Neuronal stem cell (in vitro differentiated cells): ENCODE measurements around the gene GNPAT.

Source experiments
- DNase-seq: peaks from one replicate; pipeline ENCODE4 v3.0.0-alpha.2; 2013; ENCODE audit warnings: low spot score
- H2AFZ ChIP-seq: one replicate; pipeline ENCODE4 v1.6.1; 2013; ENCODE audit warnings: mild to moderate bottlenecking, low read length, inconsistent platforms
- H2AK5ac ChIP-seq: 2 replicates; pipeline ENCODE4 v1.6.1; 2013; ENCODE audit warnings: low read depth, mild to moderate bottlenecking, inconsistent platforms, low read length, moderate library complexity, mixed read lengths
- H2BK120ac ChIP-seq: 2 replicates; pipeline ENCODE4 v1.6.1; 2013; ENCODE audit warnings: low read depth, mild to moderate bottlenecking, inconsistent platforms, low read length, moderate library complexity, mixed read lengths
- H2BK12ac ChIP-seq: one replicate; pipeline ENCODE4 v1.6.1; 2013; ENCODE audit warnings: low read length, inconsistent platforms
- H2BK15ac ChIP-seq: 2 replicates; pipeline ENCODE4 v1.6.1; 2013; ENCODE audit warnings: mild to moderate bottlenecking, low read length, inconsistent platforms, mixed read lengths
- H2BK5ac ChIP-seq: one replicate; pipeline ENCODE4 v1.6.1; 2013; ENCODE audit warnings: inconsistent platforms, mild to moderate bottlenecking, low read length, moderate library complexity
- H3K14ac ChIP-seq: one replicate; pipeline ENCODE4 v1.6.1; 2013; ENCODE audit warnings: low read length, inconsistent platforms
- H3K18ac ChIP-seq: 2 replicates; pipeline ENCODE4 v1.6.1; 2013; ENCODE audit warnings: low read length, inconsistent platforms
- H3K23ac ChIP-seq: 2 replicates; pipeline ENCODE4 v1.6.1; 2013; ENCODE audit warnings: low read depth, mild to moderate bottlenecking, mixed read lengths, low read length, inconsistent platforms; ENCODE audit not compliant: poor library complexity
- H3K27ac ChIP-seq: replicated peaks from 3 replicates; pipeline ENCODE4 v1.5.1; 2013; ENCODE audit warnings: low read length, inconsistent platforms
- H3K27me3 ChIP-seq, 3 experiments: 2 replicates each; pipeline ENCODE4 v1.6.1; 2013; ENCODE audit warnings: low read length in 3 of 3, mild to moderate bottlenecking in 2 of 3, inconsistent platforms in 1 of 3, low read depth in 1 of 3, mixed read lengths in 1 of 3, moderate library complexity in 1 of 3; ENCODE audit not compliant: control insufficient read depth in 3 of 3, insufficient read depth in 3 of 3
- H3K36me3 ChIP-seq, 2 donors: replicated peaks in 1 of 2; 2 replicates each; pipeline ENCODE4 v1.6.1; 2013; ENCODE audit warnings: low read length in 2 of 2; ENCODE audit not compliant: control insufficient read depth in 2 of 2, insufficient read depth in 2 of 2
- H3K4ac ChIP-seq: 2 replicates; pipeline ENCODE4 v1.6.1; 2013; ENCODE audit warnings: inconsistent platforms, mild to moderate bottlenecking, low read length, moderate library complexity
- H3K4me1 ChIP-seq, 2 donors: 1 replicate in 1 of 2; 2 replicates in 1 of 2; pipeline ENCODE4 v1.6.1; 2013; ENCODE audit warnings: low read length in 2 of 2, low read depth in 1 of 2; ENCODE audit not compliant: control insufficient read depth in 2 of 2, insufficient read depth in 1 of 2
- H3K4me2 ChIP-seq: one replicate; pipeline ENCODE4 v1.6.1; 2013; ENCODE audit warnings: mild to moderate bottlenecking, low read length, inconsistent platforms; ENCODE audit not compliant: insufficient read depth, poor library complexity, severe bottlenecking
- H3K4me3 ChIP-seq, 2 donors: 2 replicates each; pipeline ENCODE4 v1.5.1; 2013; ENCODE audit warnings: low read length in 2 of 2, mild to moderate bottlenecking in 2 of 2, inconsistent platforms in 1 of 2, moderate library complexity in 1 of 2
- H3K79me1 ChIP-seq: one replicate; pipeline ENCODE4 v1.6.1; 2013; ENCODE audit warnings: low read depth, mild to moderate bottlenecking, inconsistent platforms, low read length, moderate library complexity
- H3K9ac ChIP-seq: one replicate; pipeline ENCODE4 v1.6.1; 2013; ENCODE audit warnings: mild to moderate bottlenecking, low read depth, low read length, inconsistent platforms; ENCODE audit not compliant: poor library complexity
- H3K9me3 ChIP-seq, 2 donors: replicated peaks in 1 of 2; 2 replicates each; pipeline versions ENCODE3 to v1.6.1; 2013; ENCODE audit warnings: low read length in 2 of 2, mild to moderate bottlenecking in 2 of 2, inconsistent platforms in 1 of 2, low read depth in 1 of 2, mixed read lengths in 1 of 2, moderate library complexity in 1 of 2; ENCODE audit not compliant: control insufficient read depth in 2 of 2, insufficient read depth in 1 of 2
- H4K8ac ChIP-seq: one replicate; pipeline ENCODE4 v1.6.1; 2013; ENCODE audit warnings: low read depth, mild to moderate bottlenecking, inconsistent platforms, low read length, moderate library complexity
- H4K91ac ChIP-seq: one replicate; pipeline ENCODE4 v1.6.1; 2013; ENCODE audit warnings: low read length, low read depth, mild to moderate bottlenecking, inconsistent platforms; ENCODE audit not compliant: poor library complexity
- WGBS, 2 donors: extraction: QIAGEN DNeasy Blood & Tissue Kit; methylation state at CpG; one replicate each; pipeline ENCODE4 v1.1.7; 2013; ENCODE audit warnings: missing lambda C conversion rate in 2 of 2, mixed read lengths in 1 of 2; ENCODE audit not compliant: insufficient read length in 2 of 2, insufficient replicate concordance in 1 of 2; ENCODE audit errors: extremely low coverage in 2 of 2; 5-methylcytosine and 5-hydroxymethylcytosine counted together

GNPAT gene

DNA sequence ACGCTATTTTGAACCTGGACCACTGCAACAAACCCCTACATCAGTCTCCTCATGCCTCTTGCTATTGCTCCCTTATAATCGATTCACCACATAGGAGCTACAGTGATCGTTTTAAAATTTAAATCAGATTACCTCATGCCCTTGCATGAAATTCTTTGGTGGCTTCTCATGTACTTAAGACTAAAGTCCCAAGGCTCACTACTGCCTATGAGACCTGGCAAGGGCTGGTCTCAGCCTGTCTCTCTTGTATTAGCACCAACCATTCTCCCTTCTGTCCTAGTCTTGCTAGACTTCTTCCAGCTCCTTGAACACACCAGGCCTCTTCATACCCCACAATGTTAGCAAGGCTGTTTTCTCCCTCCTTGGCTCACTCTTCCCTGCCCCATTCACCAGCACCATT, 6.5 kb upstream of the GNPAT start:
- Histone ChIP-seq H3K79me1 (no peaks in the 10 kb centered on the region), H3K4ac (no peak overlapping the region), H2BK5ac (no peak overlapping the region), H2BK120ac (no peak overlapping the region), H4K91ac (no peak overlapping the region), H3K4me2 (no peak overlapping the region), H3K27ac (no peak overlapping the region), H2BK12ac (no peak overlapping the region), H3K9me3 (no peaks in the 10 kb centered on the region), H4K8ac (no peak overlapping the region), H2BK15ac (no peak overlapping the region), H3K9ac (no peak overlapping the region), H3K36me3 (peaks cover 10 to 54% of the 10 kb centered on the region in 2 donors), H3K23ac (no peak overlapping the region), H2AK5ac (no peak overlapping the region), H3K14ac (no peak overlapping the region), H2AFZ (no peak overlapping the region), H3K4me1 (no peaks in the 10 kb centered on the region), H3K27me3 (no peaks in the 10 kb centered on the region), H3K18ac (no peak overlapping the region), H3K4me3 (no peak overlapping the region)
- no peak for DNase-seq
- no CpG with 5 or more reads among the region's 3 CpGs for WGBS, 2 donors

DNA sequence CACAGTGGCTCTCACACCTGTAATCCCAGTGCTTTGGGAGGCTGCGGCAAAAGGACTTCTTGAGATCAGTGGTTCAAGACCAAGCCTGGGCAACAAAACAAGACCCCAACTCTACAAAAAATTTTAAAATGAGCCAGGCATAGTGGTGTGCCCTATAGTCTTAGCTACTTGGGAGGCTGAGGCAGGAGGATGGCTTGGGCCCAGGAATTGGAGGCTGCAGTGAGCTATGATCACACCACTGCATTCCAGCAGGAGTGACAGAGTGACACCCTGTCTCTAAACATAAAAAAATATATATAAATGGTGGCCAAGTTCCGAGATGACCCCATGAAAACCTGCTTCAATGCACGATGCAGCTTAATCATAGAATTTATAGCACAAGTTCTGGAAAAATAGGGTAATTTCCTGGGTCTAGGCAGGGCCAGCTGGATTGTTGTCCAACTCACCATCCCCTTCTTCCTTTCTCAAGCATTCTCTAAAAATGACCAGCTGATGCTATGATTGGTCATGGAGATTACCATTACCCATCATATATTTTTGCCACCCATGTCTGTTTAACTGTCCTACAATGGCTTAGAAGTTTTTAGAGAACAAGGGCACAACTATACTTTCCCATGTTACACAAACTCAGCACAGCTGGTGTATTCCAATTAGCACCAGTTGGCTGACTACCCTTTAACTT, 5.3 kb upstream of the GNPAT start:
- Histone ChIP-seq H3K27ac (no peak overlapping the region), H2AK5ac (no peak overlapping the region), H3K18ac (no peak overlapping the region), H3K23ac (no peak overlapping the region), H3K4me1 (peaks cover 0 to 3% of the 10 kb centered on the region in 2 donors), H2AFZ (no peak overlapping the region), H2BK12ac (no peak overlapping the region), H3K27me3 (no peaks in the 10 kb centered on the region), H3K4me2 (no peak overlapping the region), H3K79me1 (no peaks in the 10 kb centered on the region), H3K4ac (no peak overlapping the region), H3K4me3 (no peak overlapping the region), H2BK5ac (no peak overlapping the region), H3K9me3 (no peaks in the 10 kb centered on the region), H4K8ac (no peak overlapping the region), H3K36me3 (peaks cover 10 to 49% of the 10 kb centered on the region in 2 donors), H4K91ac (no peak overlapping the region), H3K9ac (no peak overlapping the region), H3K14ac (no peak overlapping the region), H2BK15ac (no peak overlapping the region), H2BK120ac (no peak overlapping the region)
- no CpG with 5 or more reads among the region's 3 CpGs for WGBS, 2 donors
- no peak for DNase-seq

DNA sequence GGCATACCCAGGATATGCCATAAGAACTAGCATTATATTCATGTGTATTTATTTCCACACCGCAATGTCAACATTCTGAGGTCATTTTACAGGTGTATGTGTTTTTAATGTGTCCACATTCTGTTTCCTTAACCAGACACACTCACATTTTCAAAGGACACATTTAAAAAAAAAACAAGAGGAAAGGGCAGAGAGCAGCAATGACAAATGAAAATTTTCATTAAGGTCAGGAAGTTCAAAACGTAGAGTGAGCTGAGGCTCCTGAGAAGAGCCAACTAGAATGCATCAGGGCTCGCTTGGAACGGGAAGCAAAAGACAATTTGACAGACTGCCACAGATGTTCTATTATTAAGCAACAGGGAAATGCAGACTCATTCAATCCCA, 4.8 kb upstream of the GNPAT start:
- Histone ChIP-seq H2BK5ac (no peak overlapping the region), H4K8ac (no peak overlapping the region), H3K4me2 (no peak overlapping the region), H2BK15ac (no peak overlapping the region), H3K14ac (no peak overlapping the region), H3K79me1 (peaks cover 2% of the 10 kb centered on the region), H3K18ac (no peak overlapping the region), H2BK12ac (no peak overlapping the region), H3K4ac (no peak overlapping the region), H4K91ac (no peak overlapping the region), H3K9me3 (no peaks in the 10 kb centered on the region), H3K4me3 (no peak overlapping the region), H2BK120ac (no peak overlapping the region), H2AK5ac (no peak overlapping the region), H3K9ac (no peak overlapping the region), H3K36me3 (peaks cover 10 to 43% of the 10 kb centered on the region in 2 donors), H3K23ac (no peak overlapping the region), H3K27ac (no peak overlapping the region), H3K4me1 (peaks cover 0 to 3% of the 10 kb centered on the region in 2 donors), H3K27me3 (no peaks in the 10 kb centered on the region), H2AFZ (no peak overlapping the region)
- WGBS, 2 donors = no CpG with 5 or more reads among the region's 4 CpGs
- no peak for DNase-seq

DNA sequence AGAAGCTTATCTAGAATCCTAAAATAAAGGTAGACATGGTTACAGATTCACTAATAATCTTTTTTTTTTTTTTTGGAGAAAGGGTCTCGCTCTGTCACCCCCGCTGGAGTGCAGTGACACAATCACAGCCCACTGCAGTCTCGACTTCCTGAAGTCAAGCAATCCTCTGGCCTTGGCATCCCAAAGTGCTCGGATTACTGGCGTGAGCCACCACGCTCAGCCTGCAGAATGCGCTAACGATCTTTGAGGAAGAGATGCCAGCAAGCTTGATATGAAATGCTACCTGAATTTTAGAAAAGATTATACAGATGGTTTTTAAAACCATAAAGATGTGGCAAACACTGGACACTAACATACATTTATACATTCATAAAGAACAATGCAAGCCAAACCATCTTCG, 4.1 kb upstream of the GNPAT start:
- Histone ChIP-seq H3K9me3 (no peaks in the 10 kb centered on the region), H3K27ac (no peak overlapping the region), H3K9ac (no peak overlapping the region), H3K4me3 (no peak overlapping the region), H3K36me3 (peaks cover 10 to 43% of the 10 kb centered on the region in 2 donors), H3K79me1 (peaks cover 2% of the 10 kb centered on the region), H2BK120ac (no peak overlapping the region), H4K91ac (no peak overlapping the region), H4K8ac (no peak overlapping the region), H2BK5ac (no peak overlapping the region), H3K4ac (no peak overlapping the region), H2BK15ac (no peak overlapping the region), H3K23ac (no peak overlapping the region), H2AK5ac (no peak overlapping the region), H2BK12ac (no peak overlapping the region), H3K18ac (no peak overlapping the region), H3K27me3 (no peaks in the 10 kb centered on the region), H3K14ac (no peak overlapping the region), H3K4me1 (peaks cover 0 to 3% of the 10 kb centered on the region in 2 donors), H2AFZ (no peak overlapping the region), H3K4me2 (no peak overlapping the region)
- WGBS, 2 donors = no CpG with 5 or more reads among the region's 9 CpGs
- no peak for DNase-seq
